ENCODE results near the gene PPP4R1.

Gene PPP4R1

GRCh38 chr18:9519399-9519798 is 95.0 kb downstream of the PPP4R1 start:
- in situ Hi-C loops (cut with HindIII; ENCODE audit: low sequenced_read_pairs): no loop called here

DNA sequence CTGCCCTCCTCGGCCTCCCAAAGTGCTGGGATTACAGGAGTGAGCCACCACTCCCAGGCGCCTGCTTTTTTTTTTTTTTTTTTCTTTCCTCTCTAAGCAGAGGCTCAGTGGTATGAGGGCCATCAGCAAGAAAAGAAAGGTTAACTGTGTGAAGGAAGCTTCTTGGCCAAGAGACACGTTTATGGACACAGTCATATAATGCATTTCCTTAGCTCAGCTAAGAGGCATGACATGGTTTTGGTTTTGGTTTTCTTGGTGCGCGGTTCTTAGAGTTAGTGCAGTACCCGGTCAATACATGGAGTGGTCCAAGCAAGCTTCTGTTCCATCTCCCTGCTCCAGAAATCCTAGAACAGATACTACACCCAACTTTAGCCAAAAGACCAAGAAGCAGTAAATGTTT is 96.5 kb downstream of the PPP4R1 start:
- in situ Hi-C loops (cut with HindIII; ENCODE audit: low sequenced_read_pairs): no loop called here

- in situ Hi-C loops (cut with HindIII; ENCODE audit: low sequenced_read_pairs): no loop called here
Measured at GRCh38 chr18:9516437-9517064, 97.8 kb downstream of the PPP4R1 start.

- in situ Hi-C loops (cut with HindIII; ENCODE audit: low sequenced_read_pairs): no loop called here
Measured at GRCh38 chr18:9513971-9514512, 100.3 kb downstream of the PPP4R1 start.

DNA sequence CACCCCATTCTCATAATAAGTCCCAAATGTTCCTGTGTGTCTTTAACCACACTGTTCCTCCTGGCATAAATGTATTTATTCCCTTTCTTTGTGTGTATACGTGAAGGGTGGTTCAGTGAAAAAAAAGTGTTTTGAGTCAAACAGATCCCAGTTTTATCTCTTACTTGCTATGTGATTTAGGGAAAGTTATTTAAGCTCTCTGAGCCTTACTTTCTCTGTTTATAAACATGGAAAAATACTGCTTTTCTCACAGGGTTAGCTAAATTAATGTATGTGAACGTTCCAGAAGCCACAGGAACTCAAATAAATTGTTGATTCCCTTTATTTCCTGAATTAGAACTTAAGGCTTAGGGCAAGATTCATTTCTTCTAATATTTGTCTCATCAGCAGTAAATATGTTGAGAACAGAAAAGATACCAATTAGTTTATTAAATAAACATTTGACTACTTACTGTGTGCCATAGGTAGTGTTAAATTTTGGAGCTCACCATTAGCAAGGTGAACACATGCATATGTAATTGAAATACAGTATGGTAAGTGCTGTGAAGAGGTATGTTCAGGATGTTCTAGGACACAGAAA is 105.8 kb downstream of the PPP4R1 start:
- in situ Hi-C loops (cut with HindIII; ENCODE audit: low sequenced_read_pairs): no loop called here

- in situ Hi-C loops (cut with HindIII; ENCODE audit: low sequenced_read_pairs): no loop called here
Measured at GRCh38 chr18:9507565-9508088, 106.7 kb downstream of the PPP4R1 start.

DNA sequence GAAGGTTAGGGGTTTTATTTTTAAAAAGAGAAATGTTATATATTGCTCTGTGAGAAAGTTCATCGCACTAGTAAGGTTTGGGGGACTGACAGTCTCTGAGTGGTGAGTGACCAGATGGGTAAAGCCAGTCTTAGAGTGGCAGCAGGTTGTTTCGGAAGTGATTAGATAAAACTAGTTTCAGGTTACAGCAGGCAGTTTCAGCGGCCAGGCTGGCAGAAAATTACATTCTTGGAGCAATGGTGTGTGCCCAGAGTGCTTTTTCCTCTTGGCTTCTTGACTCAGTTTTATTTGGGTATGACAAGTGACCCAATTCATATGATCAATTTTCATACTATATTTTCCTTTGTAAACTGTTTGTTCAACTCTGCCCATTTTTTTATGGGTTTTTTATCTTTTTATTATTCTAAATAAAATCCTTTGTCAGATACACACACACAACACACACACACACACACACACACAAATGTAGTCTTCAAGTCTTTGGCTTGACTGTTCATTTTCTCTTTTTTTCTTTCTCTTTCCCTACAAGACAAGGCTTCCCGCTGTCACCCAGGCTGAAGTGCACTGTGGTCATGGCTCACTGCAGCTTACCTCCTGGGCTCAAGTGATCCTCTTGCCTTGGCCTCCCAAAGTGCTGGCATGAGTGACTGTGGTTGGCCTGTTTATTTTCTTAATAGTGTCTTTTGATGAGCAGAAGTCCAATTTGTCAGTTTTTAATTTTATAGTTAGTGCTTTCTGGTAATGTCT is 108.1 kb downstream of the PPP4R1 start:
- in situ Hi-C loops (cut with HindIII; ENCODE audit: low sequenced_read_pairs): no loop called here
